Kidney epithelial cell (primary cell): Measurements from ENCODE around the gene MACROD2. TPM values are rescaled to one million over a fixed set of nuclear protein-coding genes. Genes with fewer than 3 reads are reported as not detected.

ENCODE experiments used
- DNase-seq: peaks from one replicate; pipeline ENCODE4 v3.0.0-alpha.2; 2010; ENCODE audit warnings: low read depth
- H3K27me3 ChIP-seq: 2 replicates; pipeline ENCODE4 v1.6.0; 2011; ENCODE audit warnings: low read length; ENCODE audit not compliant: control insufficient read depth, insufficient read depth
- H3K36me3 ChIP-seq: 2 replicates; pipeline ENCODE4 v1.5.1; 2011; ENCODE audit warnings: low read length; ENCODE audit not compliant: control insufficient read depth, insufficient read depth
- H3K4me3 ChIP-seq: 2 replicates; pipeline ENCODE4 v1.5.1; 2011; ENCODE audit warnings: low read depth, mild to moderate bottlenecking, control low read depth, low read length
- CTCF ChIP-seq: IDR thresholded peaks from 2 replicates; pipeline ENCODE4 v1.5.1; 2011; ENCODE audit warnings: mild to moderate bottlenecking, moderate library complexity, low read length, control low read depth, inconsistent platforms; ENCODE audit not compliant: insufficient read depth, poor library complexity, severe bottlenecking
- total RNA-seq: library from RNA; depleted of rRNA; stranded (reverse); fragments of >200 nt; gene quantifications from 2 replicates; pipeline ENCODE4 v1.2.3, GENCODE V29; 2015

The MACROD2 gene
- total RNA-seq, 1 donor from 2014 or later, result 0.79 TPM

GRCh38 chr20:14790771-14791620 lies 795.7 kb downstream of the MACROD2 start:
- H3K27me3 ChIP-seq, result no peaks in the 10 kb centered on the region
- no peak for TF ChIP-seq CTCF
- DNase-seq, result no peak
- H3K36me3 ChIP-seq, result no peaks in the 10 kb centered on the region
- H3K4me3 ChIP-seq, result no peak overlapping the region

- DNase-seq, result no peak
- H3K27me3 ChIP-seq, result no peaks in the 10 kb centered on the region
Observed at GRCh38 chr20:14792915-14793314, 797.6 kb downstream of the MACROD2 start.

GRCh38 chr20:14799545-14800216 lies 804.4 kb downstream of the MACROD2 start:
- Histone ChIP-seq H3K36me3 (no peaks in the 10 kb centered on the region), H3K4me3 (no peak overlapping the region), H3K27me3 (no peaks in the 10 kb centered on the region)
- no peak for TF ChIP-seq CTCF
- no peak for DNase-seq

More at GRCh38 chr20:14792915-14793314, 797.6 kb downstream of the MACROD2 start:
- no peak for TF ChIP-seq CTCF
- Histone ChIP-seq H3K36me3 (no peaks in the 10 kb centered on the region), H3K4me3 (no peak overlapping the region)

GRCh38 chr20:14800707-14801425 lies 805.5 kb downstream of the MACROD2 start:
- H3K27me3 ChIP-seq, result no peaks in the 10 kb centered on the region
- TF ChIP-seq CTCF, result no peak
- H3K4me3 ChIP-seq, result no peak overlapping the region
- no peaks in the 10 kb centered on the region for H3K36me3 ChIP-seq
- no peak for DNase-seq

- no peak for DNase-seq
- TF ChIP-seq CTCF, result no peak
- no peak overlapping the region for H3K4me3 ChIP-seq
- no peaks in the 10 kb centered on the region for H3K36me3 ChIP-seq
- H3K27me3 ChIP-seq, result no peaks in the 10 kb centered on the region
Observed at GRCh38 chr20:14801591-14802325, 806.4 kb downstream of the MACROD2 start.
